GM21737 (cell line): Measurements from ENCODE around the gene CCDC15.
"Not testable (repeated sequence)": the region's sequence is repeated elsewhere in the genome, so short reads cannot be mapped to it uniquely, and the experiment has no call there.

Experiments
- ATAC-seq: cut with Tn5 transposase; IDR thresholded peaks from one replicate; pipeline ENCODE4 v1.9.1; 2021; ENCODE audit warnings: mild to moderate bottlenecking, moderate library complexity; ENCODE audit not compliant: unreplicated experiment

CCDC15 gene

DNA sequence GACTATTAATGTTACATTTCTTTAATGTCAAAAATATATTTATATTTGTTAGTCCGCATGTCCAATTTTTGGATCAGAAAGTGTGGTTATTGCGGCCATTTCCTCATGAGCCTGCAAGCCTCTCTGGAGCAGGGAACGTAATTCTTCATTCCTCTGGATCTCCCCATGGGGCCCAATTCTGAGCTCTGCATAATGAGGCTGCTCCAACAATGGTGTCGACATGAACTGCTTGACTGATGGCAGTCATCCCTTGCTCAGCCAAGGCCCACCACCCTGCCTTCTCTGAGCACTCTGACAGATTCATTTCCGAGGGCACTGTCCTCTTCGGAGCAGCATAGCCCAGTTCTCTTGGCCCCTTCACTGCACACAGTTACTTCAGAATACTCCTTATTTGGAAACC, 15.0 kb upstream of the CCDC15 start:
- ATAC-seq: no peak

DNA sequence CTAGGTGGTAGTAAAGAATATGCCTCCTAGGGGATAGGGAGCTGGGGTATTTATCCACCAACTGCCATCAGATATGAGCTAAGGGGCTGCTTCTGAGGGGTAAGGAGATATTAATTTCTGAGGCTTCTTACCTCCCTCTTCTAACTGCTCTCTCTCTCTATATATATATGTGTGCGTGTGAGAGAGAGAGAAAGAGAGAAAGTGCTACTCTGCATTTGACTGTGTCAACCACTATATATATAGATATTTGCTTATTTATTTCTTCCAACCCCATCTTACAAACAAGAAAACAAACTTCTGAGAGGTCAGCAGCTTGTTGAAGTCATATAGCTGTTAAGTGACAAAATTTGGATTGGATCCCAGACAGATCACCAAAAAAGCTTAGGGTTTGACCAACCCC, 12.3 kb upstream of the CCDC15 start:
- no peak for ATAC-seq

DNA sequence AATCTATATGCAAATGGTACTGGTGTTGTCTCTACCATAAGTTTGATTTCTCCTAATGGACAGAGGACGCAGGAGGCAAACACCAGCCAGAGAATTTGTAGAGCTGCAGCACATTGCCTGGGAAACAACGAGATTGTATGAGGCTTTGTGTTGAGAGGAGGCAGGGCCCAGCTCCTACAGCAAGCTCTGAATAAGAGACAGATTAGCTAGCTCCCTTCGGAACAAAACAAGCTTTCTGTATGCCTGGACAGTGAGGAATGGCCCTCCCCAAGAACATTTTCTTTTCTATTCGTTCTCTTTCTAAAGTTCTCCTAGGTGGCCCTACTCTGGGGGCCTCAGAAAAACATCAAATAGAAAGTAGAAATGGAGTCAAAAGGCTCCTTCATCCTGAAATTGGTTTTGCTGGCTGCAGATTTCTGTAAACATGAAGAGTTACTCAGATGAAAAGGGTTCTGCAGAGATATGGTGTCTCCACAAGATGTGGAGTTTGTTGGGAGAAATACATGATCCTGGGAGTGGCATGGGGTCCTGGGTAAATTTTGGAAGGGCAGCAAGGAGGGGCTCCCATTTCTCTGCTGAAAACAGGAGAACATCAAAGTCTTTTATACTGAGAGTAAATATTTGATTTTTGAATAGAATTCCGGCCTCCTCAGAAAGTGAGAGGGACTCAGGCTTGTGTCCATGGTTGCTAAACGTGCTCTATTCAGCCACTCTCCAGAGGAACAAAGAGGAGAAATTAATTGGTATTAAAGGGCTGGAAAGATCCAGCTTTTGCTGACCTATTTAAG, 11.3 kb upstream of the CCDC15 start:
- no peak for ATAC-seq

DNA sequence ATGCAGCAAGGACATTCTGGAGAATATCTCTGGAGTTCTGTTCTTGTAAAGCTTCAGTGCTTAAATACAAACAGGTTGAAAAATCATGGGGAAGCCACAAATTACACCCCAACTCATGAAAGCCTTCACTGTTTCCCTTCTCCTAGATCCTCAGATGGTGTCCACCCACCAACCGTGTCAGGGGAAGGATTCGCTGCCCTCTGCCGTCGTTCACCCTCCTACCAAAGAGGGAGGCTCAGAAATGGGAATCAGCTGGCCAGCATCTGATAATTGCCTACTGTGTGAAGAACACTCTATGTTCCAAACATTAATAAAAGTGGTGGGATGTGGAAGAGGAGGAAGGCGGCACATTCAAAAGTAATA, 10.8 kb upstream of the CCDC15 start:
- no peak for ATAC-seq

DNA sequence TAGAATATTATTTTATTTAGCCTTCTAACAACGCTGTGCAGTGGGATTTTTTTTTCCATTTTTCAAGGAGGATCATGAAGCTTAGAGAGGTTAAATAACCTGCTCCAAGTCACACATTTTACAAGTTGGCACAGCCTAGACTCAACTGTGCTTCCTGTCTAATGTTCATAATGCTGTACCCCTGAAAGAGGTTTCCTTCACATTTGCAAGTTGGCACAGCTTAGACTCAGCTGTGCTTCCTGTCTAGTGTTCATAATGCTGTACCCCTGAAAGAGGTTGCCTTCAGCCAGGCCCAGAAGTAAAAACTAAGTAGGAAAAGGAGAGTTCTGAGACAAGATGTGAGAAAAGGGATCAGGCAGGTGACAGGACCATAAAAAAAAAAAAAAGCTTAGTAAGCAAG, 10.3 kb upstream of the CCDC15 start:
- ATAC-seq: no peak

DNA sequence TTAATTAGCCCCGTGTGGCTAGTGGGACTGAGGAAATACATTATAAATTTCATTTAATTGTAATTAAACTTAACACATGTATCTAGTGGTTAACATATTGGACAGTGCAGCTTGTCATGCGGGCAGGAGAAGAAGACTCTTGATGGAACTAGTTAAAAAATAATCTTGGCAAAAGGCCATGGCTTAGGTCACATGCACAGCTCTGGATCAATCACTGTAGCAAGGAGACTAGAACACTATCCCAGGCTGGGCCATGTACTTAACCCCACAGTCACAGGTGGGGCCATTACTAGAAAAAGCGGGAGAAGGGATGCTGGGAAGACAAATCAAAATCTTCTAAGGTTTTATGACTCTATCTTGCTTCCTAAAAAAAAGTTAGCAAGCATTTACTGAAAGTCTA, 9.4 kb upstream of the CCDC15 start:
- ATAC-seq: no peak

DNA sequence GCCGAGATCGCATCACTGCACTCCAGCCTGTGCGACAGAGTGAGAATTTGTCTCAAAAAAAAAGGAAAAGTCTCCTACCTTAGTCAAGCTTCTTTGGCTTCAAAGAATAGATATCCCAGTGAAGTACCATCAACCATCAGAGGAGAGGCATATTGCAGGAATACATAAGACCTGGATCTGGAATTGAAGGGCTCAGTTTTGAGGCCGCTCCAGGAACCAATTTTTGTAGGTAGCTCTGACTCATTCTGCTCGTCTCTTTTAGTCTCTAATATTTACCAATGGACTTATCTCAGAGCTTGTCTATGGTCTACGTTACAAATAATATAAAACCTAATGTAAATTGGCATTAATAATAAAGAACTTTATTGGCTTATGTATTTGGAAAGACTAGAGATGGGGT, 8.2 kb upstream of the CCDC15 start:
- ATAC-seq: no peak

DNA sequence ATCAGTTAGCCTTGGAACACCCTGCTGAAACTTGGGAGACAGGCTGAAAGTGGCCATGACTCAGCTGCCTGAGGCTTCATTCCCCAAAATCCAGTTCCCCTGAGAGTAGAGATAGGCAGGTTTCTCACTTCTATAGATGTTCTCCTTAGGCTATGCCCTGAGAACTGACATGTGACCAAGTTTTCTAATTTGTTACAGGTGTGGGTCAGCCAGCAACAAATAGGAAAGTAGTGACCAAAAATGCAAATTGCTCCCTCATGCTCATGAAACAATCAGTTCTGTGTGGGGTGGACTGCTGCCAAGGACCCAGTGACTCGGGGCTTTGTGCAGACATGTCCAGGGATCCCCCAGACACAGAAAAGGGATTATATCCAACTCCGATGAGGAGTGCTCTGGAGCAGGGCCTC, 7.3 kb upstream of the CCDC15 start:
- no peak for ATAC-seq

DNA sequence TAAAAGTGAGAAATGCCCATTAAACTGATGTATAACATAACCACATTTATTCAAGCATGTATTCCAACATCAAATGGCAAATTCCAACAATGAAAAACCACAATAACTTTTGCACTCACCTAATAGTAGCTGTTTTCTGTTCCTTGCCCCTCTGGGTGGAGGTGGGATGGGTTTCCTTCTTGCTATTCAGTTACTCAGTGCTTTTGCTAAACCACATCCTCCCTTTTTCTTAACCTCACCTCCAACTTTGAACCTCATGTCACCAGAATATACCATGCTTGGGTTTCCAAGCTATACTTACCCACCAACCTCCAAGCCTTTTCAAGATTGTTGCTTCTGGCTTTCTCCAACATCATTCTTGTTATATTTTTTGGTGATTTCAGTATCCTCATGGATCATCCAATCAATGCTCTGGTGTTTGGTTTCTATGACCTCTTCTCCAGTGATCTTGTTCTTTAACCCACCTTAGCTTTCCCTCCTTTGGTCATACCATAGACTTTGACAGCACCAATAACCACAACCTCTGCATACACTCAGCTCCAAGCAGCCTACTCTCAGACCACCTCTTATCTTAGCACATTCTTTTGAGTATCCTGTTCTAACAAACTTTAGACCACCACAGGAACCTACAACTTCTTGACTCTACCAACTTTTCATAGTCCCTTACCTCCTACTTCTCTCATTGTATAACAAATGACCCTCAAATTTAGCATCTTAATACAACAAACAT, 3.2 kb upstream of the CCDC15 start:
- ATAC-seq: no peak

DNA sequence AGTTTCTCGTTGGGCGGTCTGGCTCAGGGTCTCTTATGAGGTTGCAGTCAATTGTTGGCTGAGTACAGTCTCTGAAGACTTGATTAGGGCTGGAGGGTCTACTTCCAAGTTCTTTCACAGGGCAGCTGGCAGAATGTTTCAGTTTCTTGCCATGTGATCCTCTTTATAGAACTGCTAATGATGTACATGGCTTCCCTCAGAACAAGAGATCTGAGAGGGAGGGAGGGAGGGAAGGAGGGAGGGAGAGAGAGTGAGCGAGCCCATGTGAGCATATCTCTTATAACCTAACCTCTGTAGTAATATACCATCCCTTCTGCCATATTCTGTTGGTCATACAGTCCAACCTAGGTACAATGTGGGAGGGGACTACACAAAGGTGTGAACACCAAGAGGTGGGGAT, 2.7 kb upstream of the CCDC15 start:
- ATAC-seq: no peak

DNA sequence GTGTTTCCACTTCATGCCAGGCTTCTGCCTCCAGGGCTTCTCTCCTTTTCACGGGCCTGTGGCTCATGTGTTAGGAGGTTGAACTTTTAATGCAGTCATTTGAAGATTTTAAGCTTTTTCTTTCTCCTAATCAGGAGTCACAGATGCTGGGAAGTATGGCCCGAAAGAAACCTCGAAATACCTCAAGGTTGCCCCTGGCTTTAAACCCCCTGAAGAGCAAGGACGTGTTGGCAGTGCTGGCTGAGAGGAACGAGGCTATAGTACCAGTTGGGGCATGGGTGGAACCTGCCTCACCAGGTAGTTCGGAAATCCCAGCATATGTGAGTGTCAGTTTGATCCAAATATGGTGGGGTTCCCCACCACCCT, 571 bp downstream of the CCDC15 start:
- ATAC-seq: no peak

DNA sequence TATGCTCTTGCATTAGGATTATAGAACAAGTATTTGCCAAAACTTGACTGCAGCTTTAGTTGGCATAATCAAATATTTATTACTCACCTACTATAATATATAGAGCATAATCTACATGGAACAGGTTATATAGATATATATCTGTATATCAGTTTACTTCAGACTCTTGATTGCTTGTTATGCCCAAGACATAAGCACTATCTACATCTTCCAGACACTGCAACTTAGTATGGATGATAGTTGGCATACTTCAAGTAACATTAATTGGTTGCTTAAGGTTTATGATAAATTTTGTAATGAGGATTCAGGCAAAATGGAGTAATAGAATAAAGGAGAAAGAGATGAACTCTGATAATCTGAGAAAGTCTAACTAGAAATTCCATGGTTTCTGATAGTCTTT, 1.0 kb downstream of the CCDC15 start:
- no peak for ATAC-seq

DNA sequence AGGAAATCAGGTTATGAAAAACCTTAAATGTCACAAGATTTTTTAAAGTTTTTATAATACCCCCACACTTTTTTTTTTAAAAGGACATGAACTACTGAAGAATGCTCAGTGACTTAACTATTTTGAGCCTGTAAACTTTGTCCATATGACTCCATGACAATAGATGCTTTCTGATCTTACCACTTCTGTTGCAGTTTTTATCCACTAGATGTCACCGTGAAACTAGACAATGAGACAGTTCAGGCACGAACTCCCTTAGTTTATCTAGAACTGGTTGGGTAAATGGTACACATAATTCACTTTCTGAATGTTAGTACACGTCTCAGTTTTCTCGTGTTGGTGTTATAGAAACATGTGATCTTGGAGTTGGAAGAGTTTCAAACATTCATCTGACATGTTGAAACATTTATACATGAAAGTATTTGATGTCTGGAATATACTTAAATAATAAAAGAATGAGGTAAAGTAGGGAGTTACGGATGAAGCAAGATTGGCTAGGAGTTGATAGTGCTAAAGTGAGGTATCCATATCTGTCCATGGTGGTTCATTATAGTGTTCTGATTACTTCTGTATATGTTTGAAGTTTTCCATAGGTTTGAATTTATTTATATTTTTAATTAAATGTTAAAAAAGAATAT, 8.1 kb downstream of the CCDC15 start:
- no peak for ATAC-seq

DNA sequence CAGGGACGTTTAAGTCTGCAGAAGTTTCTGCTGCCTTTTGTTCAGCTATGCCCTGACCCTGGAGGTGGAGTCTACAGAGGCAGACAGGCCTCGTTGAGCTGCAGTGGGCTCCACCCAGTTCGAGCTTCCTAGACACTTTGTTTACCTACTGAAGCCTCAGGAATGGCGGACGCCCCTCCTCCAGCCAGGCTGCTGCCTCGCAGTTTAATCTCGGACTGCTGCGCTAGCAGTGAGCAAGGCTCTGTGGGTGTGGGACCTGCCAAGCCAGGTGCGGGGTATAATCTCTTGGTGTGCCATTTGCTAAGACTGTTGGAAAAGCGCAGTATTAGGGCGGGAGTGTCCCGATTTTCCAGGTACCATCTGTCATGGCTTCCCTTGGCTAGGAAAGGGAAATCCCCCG, 14.2 kb downstream of the CCDC15 start:
- ATAC-seq: not testable (repeated sequence)

DNA sequence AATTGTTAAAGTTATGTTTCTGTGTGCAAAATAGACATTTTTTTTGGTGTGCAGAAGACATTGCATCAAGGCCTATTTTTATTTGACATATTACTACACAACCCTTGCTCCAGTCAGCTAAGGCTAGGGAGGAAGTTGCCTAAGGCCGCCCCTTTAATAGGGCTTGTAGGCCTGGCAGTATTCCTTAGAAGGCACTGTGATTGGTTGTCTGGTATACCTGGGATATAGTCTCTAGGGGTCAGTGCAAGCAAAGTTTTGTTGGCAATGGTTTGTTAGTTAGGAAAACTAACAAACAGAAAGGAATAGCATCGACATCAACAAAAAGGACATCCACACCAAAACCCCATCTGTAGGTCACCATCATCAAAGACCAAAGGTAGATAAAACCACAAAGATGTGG, 16.9 kb downstream of the CCDC15 start:
- ATAC-seq: no peak

DNA sequence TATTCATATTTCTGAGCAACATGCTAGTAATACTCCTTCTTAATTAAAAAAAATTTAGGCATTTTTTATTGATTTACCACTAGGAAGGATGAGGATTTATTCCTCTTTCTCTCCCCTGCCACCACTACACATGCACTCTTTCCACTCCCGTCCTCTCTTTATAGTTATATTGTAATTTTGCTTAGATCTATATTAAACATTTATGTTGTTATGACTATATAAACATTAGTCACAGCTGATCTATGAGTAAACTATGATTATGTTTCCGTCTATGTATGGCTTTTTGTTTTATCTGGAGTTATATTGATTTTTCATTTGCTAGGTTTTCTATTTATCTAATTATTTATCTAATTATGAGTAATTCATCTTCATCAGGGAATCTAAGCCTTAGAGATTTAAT, 17.8 kb downstream of the CCDC15 start:
- ATAC-seq: no peak

DNA sequence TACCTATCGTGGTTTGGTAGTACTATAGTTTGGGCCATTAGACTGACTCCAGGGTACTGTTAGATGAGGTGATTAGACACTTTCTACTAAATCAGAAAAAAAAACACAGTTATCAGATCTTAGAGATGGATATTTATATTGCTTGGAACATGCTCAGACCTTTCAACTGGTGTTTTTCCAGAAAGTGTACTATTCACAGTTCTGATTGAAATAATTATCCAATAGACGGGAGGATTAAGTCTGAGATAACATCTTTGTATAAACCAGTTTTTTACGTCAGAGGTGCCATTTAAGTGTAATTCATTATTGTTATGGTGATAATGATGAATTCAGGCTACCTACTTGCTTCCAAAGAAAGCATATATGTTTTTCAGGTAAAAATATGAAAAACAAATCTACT, 22.5 kb downstream of the CCDC15 start:
- ATAC-seq: no peak

DNA sequence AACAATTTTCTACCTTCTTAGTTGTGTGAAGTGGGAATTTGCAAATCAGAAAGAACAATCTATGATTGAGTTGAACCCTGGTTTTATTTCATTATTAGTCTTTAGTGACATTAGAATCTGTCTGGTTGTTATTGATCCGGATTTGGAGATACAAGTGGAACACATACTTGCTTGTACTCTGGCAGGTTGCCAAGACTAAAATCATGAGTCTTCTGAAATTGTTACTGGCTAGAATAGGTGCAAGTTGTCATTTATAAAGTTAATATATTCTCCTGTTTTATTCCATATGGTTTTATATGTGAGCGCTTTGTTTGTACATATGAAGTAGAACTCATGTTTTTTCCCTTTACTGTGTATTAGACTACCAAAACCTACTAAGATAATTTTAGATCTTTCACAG, 23.0 kb downstream of the CCDC15 start:
- no peak for ATAC-seq

DNA sequence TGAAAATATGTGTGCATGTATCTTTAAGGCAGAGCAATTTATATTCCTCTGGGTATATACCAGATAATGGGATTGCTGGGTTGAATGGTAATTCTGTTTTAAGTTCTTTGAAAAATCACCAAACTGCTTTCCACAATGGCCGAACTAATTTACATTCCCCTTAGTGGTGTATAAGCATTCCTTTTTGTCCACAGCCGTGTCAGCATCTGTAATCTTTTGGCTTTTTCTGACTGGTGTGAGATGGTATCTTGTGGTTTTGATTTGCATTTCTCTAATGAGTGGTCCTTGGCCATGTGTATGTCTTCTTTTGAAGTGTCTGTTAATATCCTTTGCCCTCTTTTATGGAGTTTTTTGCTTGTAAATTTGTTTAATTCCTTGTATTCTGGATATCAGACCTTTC, 24.3 kb downstream of the CCDC15 start:
- no peak for ATAC-seq

DNA sequence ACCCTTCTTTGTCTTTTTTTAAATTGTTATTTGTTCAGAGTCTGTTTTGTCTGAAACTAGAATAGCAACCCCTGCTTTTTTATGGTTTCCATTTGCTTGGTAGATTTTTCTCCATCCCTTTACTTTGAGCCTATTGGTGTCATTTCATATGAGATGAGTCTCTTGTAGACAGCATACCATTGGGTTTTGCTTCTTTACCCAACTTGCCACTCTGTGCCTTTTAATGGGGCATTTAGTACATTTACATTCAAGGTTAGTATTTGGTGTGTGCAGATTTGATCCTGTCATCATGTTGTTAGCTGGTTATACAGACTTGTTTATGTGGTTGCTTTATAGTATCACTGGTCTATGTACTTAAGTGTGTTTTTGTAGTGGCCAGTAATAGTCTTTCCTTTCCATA, 28.0 kb downstream of the CCDC15 start:
- ATAC-seq: no peak

DNA sequence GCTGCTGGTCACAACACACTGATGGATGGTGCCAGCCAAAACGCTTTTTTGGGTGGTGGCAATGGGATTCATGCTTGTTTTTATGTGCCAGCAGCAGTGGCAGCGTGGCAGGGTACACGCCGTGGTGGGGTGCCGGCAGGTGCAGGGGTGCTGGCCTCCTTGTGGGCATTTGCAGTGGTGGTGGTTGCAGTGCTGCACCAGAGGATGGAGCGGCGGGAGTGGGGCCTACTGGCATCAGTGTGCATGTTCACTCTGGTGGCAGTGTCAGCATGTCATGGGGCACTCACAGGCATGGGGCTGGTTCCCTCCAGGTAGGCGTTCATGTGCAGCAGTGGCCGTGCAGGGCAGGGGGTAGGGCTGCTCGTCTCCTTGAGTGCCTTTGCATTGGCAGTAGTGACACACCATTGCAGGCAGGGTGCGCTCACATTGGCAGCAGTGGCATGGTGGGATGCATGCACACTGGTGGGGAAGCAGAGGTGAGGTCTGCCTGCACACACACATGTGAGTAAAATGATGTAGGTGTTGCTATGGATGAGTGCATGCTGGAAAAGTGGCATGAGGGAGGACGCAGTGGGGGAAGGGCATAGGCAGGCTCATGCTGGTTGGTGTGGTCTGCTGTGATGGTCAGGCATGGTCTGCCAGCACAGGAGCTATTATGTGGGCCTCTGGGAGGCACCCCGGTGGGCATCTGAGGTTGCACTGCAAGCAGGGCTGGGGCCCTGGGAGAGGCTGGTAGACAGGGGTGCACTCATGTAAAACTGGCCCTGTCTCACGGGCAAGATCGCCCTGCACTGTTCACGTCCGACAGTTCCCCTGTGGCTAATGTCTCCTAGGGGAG, 29.9 kb downstream of the CCDC15 start:
- ATAC-seq: no peak

DNA sequence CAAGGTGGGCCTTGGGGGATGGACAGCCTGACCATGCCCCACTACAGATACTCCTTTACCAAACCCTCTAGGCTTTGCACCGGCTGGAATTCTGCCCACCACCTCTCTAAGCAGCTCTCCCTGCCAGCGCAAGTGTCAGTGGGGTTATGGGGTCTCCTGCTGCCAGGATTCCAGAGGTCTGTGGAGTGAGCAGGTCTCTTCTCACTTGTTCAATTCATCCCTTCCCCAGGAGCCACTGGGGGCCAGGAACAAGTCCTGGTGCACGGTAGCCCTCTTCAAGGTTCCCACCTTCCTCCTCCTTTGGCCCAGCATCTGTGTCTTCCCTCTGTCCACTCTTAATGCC, 30.5 kb downstream of the CCDC15 start:
- ATAC-seq: no peak
